Measurements from ENCODE around the gene NPSR1.

The NPSR1 gene

DNA sequence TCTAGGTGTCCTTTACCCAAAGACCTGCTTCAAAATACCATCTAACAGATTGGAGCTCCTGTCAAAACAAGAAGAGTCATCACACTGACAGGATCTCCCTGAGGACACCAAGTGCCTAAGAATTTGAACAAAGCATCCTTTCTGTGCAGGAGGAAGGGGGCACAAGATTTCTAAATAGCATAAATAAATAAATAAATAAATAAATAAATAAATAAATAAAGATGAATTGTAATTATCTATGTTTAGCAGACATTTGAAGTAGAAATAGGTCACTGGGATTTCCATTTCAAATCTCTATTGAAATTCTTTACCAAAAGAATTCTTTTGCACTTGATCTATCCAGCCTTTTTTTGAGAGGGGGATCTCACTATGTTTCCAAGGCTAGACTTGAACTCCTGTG is 65.3 kb downstream of the NPSR1 start:
- ATAC-seq = no peak
- TF ChIP-seq, protein P1, sequence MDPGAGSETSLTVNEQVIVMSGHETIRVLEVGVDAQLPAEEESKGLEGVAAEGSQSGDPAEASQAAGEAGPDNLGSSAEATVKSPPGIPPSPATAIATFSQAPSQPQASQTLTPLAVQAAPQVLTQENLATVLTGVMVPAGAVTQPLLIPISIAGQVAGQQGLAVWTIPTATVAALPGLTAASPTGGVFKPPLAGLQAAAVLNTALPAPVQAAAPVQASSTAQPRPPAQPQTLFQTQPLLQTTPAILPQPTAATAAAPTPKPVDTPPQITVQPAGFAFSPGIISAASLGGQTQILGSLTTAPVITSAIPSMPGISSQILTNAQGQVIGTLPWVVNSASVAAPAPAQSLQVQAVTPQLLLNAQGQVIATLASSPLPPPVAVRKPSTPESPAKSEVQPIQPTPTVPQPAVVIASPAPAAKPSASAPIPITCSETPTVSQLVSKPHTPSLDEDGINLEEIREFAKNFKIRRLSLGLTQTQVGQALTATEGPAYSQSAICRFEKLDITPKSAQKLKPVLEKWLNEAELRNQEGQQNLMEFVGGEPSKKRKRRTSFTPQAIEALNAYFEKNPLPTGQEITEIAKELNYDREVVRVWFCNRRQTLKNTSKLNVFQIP (CRISPR knock-in tag; IDR thresholded peaks at IDR 0.05; ENCODE audit: borderline replicate concordance, low read depth) = no peak
- TF ChIP-seq GLIS3 (CRISPR knock-in tag; IDR thresholded peaks at IDR 0.05) = no peak
- TF ChIP-seq RARB (CRISPR knock-in tag; IDR thresholded peaks at IDR 0.05) = no peak
- TF ChIP-seq, protein P2, sequence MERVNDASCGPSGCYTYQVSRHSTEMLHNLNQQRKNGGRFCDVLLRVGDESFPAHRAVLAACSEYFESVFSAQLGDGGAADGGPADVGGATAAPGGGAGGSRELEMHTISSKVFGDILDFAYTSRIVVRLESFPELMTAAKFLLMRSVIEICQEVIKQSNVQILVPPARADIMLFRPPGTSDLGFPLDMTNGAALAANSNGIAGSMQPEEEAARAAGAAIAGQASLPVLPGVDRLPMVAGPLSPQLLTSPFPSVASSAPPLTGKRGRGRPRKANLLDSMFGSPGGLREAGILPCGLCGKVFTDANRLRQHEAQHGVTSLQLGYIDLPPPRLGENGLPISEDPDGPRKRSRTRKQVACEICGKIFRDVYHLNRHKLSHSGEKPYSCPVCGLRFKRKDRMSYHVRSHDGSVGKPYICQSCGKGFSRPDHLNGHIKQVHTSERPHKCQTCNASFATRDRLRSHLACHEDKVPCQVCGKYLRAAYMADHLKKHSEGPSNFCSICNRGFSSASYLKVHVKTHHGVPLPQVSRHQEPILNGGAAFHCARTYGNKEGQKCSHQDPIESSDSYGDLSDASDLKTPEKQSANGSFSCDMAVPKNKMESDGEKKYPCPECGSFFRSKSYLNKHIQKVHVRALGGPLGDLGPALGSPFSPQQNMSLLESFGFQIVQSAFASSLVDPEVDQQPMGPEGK (CRISPR knock-in tag; IDR thresholded peaks at IDR 0.05; ENCODE audit: borderline replicate concordance) = no peak
- no peak for TF ChIP-seq TOX (CRISPR knock-in tag; IDR thresholded peaks at IDR 0.05; ENCODE audit: borderline replicate concordance)
- no peak for TF ChIP-seq PPARA (CRISPR knock-in tag; IDR thresholded peaks at IDR 0.05; ENCODE audit: borderline replicate concordance)
- TF ChIP-seq OSR1 (CRISPR knock-in tag; IDR thresholded peaks at IDR 0.05) = no peak
- TF ChIP-seq ZC3H10 (CRISPR knock-in tag; IDR thresholded peaks at IDR 0.05) = no peak
- no peak for TF ChIP-seq TCF4 (CRISPR knock-in tag; IDR thresholded peaks at IDR 0.05; ENCODE audit: borderline replicate concordance)
- TF ChIP-seq, protein P3, sequence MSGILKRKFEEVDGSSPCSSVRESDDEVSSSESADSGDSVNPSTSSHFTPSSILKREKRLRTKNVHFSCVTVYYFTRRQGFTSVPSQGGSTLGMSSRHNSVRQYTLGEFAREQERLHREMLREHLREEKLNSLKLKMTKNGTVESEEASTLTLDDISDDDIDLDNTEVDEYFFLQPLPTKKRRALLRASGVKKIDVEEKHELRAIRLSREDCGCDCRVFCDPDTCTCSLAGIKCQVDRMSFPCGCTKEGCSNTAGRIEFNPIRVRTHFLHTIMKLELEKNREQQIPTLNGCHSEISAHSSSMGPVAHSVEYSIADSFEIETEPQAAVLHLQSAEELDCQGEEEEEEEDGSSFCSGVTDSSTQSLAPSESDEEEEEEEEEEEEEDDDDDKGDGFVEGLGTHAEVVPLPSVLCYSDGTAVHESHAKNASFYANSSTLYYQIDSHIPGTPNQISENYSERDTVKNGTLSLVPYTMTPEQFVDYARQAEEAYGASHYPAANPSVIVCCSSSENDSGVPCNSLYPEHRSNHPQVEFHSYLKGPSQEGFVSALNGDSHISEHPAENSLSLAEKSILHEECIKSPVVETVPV (CRISPR knock-in tag; IDR thresholded peaks at IDR 0.05) = no peak
- TF ChIP-seq ZNF565 (CRISPR knock-in tag; conservative IDR thresholded peaks at IDR 0.05; ENCODE audit: low read depth) = no peak
- no peak for TF ChIP-seq ISL1 (CRISPR knock-in tag; IDR thresholded peaks at IDR 0.05)
- TF ChIP-seq BACH2 (CRISPR knock-in tag; IDR thresholded peaks at IDR 0.05; ENCODE audit: borderline replicate concordance) = no peak
- TF ChIP-seq ARNTL (CRISPR knock-in tag; IDR thresholded peaks at IDR 0.05; ENCODE audit: borderline replicate concordance, low read depth) = no peak
- no peak for TF ChIP-seq ESRRG (CRISPR knock-in tag; IDR thresholded peaks at IDR 0.05)
- TF ChIP-seq SNAI2 (CRISPR knock-in tag; IDR thresholded peaks at IDR 0.05) = no peak
- TF ChIP-seq ZFP30 (CRISPR knock-in tag; IDR thresholded peaks at IDR 0.05) = no peak

DNA sequence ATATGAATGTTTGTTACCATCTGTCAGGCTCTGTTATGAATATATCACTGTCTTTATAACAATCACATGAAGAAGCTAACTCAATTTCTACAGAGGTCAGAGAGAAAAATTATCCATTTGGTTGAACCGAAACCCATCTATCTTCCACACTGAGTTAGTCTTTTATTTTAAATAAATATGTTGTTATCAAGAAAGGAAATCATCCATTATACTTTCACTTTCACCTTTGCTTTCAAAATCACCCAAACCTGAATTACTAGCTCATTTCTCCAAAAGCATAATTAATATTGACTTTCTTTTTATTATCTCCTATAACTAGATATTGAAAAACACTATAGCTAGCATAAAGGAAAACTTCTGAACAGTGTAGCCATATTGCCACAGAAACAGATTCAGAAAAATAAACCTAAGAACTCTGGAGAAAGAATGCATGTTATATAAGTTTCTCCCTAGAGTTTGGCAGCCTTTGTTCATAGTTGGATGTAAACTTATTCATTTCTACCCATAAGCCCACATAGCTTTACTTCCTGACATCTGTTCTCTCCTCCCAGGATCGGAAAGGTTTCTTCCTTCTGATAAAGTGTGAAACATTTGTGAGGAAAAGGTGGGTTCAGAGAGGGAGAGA is 66.0 kb downstream of the NPSR1 start:
- no peak for TF ChIP-seq ARNTL (CRISPR knock-in tag; IDR thresholded peaks at IDR 0.05; ENCODE audit: borderline replicate concordance, low read depth)

DNA sequence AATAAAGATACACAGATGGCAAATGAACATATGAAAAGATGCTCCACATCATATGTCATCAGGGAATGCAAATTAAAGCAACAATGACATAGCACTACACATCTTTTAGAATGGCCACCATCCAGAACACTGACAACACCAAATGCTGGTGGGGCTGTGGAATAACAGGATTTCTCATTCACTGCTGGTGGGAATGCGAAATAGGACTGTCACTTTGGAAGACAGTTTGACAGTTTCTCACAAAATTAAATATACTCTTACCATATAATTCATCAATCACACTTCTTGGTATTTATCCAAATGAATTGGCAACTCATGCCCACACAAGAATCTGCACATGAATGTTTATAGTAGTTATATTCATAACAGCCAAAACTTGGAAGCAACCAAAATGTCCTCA is 68.2 kb downstream of the NPSR1 start:
- TF ChIP-seq ZNF8 (CRISPR knock-in tag; IDR thresholded peaks at IDR 0.05) (no peak), ZFP30 (CRISPR knock-in tag; IDR thresholded peaks at IDR 0.05) (no peak), ESRRG (CRISPR knock-in tag; IDR thresholded peaks at IDR 0.05) (no peak), CSDC2 (CRISPR knock-in tag; IDR thresholded peaks at IDR 0.05) (no peak), TOX (CRISPR knock-in tag; IDR thresholded peaks at IDR 0.05; ENCODE audit: borderline replicate concordance) (no peak), TCF4 (CRISPR knock-in tag; IDR thresholded peaks at IDR 0.05; ENCODE audit: borderline replicate concordance) (no peak), ZFP3 (CRISPR knock-in tag; IDR thresholded peaks at IDR 0.05) (no peak), RARB (CRISPR knock-in tag; IDR thresholded peaks at IDR 0.05) (no peak), ZNF565 (CRISPR knock-in tag; conservative IDR thresholded peaks at IDR 0.05; ENCODE audit: low read depth) (no peak), ARNTL (CRISPR knock-in tag; IDR thresholded peaks at IDR 0.05; ENCODE audit: borderline replicate concordance, low read depth) (no peak), SNAI2 (CRISPR knock-in tag; IDR thresholded peaks at IDR 0.05) (no peak)
- TF ChIP-seq, protein P4, sequence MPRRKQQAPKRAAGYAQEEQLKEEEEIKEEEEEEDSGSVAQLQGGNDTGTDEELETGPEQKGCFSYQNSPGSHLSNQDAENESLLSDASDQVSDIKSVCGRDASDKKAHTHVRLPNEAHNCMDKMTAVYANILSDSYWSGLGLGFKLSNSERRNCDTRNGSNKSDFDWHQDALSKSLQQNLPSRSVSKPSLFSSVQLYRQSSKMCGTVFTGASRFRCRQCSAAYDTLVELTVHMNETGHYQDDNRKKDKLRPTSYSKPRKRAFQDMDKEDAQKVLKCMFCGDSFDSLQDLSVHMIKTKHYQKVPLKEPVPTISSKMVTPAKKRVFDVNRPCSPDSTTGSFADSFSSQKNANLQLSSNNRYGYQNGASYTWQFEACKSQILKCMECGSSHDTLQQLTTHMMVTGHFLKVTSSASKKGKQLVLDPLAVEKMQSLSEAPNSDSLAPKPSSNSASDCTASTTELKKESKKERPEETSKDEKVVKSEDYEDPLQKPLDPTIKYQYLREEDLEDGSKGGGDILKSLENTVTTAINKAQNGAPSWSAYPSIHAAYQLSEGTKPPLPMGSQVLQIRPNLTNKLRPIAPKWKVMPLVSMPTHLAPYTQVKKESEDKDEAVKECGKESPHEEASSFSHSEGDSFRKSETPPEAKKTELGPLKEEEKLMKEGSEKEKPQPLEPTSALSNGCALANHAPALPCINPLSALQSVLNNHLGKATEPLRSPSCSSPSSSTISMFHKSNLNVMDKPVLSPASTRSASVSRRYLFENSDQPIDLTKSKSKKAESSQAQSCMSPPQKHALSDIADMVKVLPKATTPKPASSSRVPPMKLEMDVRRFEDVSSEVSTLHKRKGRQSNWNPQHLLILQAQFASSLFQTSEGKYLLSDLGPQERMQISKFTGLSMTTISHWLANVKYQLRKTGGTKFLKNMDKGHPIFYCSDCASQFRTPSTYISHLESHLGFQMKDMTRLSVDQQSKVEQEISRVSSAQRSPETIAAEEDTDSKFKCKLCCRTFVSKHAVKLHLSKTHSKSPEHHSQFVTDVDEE (CRISPR knock-in tag; IDR thresholded peaks at IDR 0.05) = no peak
- TF ChIP-seq, protein P2 (CRISPR knock-in tag; IDR thresholded peaks at IDR 0.05; ENCODE audit: borderline replicate concordance) = no peak
- TF ChIP-seq, protein P1 (CRISPR knock-in tag; IDR thresholded peaks at IDR 0.05; ENCODE audit: borderline replicate concordance, low read depth) = no peak
- TF ChIP-seq, protein P5, sequence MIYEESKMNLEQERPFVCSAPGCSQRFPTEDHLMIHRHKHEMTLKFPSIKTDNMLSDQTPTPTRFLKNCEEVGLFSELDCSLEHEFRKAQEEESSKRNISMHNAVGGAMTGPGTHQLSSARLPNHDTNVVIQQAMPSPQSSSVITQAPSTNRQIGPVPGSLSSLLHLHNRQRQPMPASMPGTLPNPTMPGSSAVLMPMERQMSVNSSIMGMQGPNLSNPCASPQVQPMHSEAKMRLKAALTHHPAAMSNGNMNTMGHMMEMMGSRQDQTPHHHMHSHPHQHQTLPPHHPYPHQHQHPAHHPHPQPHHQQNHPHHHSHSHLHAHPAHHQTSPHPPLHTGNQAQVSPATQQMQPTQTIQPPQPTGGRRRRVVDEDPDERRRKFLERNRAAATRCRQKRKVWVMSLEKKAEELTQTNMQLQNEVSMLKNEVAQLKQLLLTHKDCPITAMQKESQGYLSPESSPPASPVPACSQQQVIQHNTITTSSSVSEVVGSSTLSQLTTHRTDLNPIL (CRISPR knock-in tag; IDR thresholded peaks at IDR 0.05; ENCODE audit: low read depth) = no peak
- ATAC-seq = no peak

More for the DNA sequence above, 66.0 kb downstream of the NPSR1 start:
- peak; percentile 55; the same call in 2 of the 3 replicates for ATAC-seq

Data from SK-N-SH treated with all-trans-retinoic acid at 6 μM for 48 hours (cell line).